ENCODE data around the gene GPATCH1.

DNA sequence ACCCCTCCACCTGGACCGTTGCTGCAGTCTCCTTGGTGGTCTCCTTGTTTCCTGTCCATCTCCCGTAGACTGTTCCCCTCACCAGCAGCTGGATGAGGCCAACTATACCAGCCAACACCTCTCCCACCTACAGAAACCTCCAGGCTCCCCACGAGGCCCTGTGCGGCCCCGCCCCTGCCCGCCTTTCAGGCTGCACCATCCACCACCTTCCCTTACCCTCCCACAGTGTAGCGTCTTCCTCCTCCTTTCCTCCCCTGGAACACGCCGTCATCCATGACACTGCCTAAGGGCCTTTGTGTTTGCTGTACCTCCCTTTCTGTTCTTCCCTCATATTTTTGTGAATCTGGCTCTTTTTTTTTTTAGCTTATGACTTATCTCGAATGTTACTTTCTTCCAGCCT is 27.2 kb downstream of the GPATCH1 start:
- TF ChIP-seq SPI1 (IDR thresholded peaks at IDR 0.05; ENCODE audit: borderline replicate concordance, insufficient read depth, low read depth, low read length) = no peak
- no peak for TF ChIP-seq SP1 (IDR thresholded peaks at IDR 0.05; ENCODE audit: low read depth, low read length)
- TF ChIP-seq CTCF (IDR thresholded peaks at IDR 0.05 in 2 of 3, conservative IDR thresholded peaks at IDR 0.05 in 1 of 3; ENCODE audit: control insufficient read depth in 2 of 3, extremely low read depth in 1 of 3, insufficient read depth in 1 of 3, low read depth in 3 of 3, low read length in 3 of 3) = no peak
- no peak for TF ChIP-seq EP300 (IDR thresholded peaks at IDR 0.05; ENCODE audit: borderline replicate concordance in 1 of 2, control insufficient read depth in 1 of 2, low read depth in 2 of 2, low read length in 2 of 2)
- TF ChIP-seq E2F4 (IDR thresholded peaks at IDR 0.05; ENCODE audit: low read depth, low read length) = no peak
- TF ChIP-seq NFXL1 (IDR thresholded peaks at IDR 0.05; ENCODE audit: borderline replicate concordance) = no peak
- no peak for TF ChIP-seq ZNF384 (IDR thresholded peaks at IDR 0.05; ENCODE audit: borderline replicate concordance, low read depth, low read length)
